Stimulated activated CD8-positive, alpha-beta memory T cell treated with anti-CD3 and anti-CD28 coated beads, Interleukin-7, amount 100 ng/mL, for 48 hours (primary cell): ENCODE results near the gene CPPED1.

ENCODE experiments used
- DNase-seq, 2 donors: peaks; one replicate each; pipeline ENCODE4 v3.0.0-alpha.2; 2020; ENCODE audit warnings: low read depth in 1 of 2; ENCODE audit errors: extremely low read depth in 1 of 2

Gene CPPED1

GRCh38 chr16:12740986-12741610 lies 62.6 kb downstream of the CPPED1 start:
- DNase-seq, result no peak

- DNase-seq, result no peak
Measured at GRCh38 chr16:12739738-12740137, 63.9 kb downstream of the CPPED1 start.

- DNase-seq, result no peak
Measured at GRCh38 chr16:12737563-12737962, 66.1 kb downstream of the CPPED1 start.

GRCh38 chr16:12735805-12736204 lies 67.9 kb downstream of the CPPED1 start:
- no peak for DNase-seq

- no peak for DNase-seq
Measured at GRCh38 chr16:12732600-12732999, 71.1 kb downstream of the CPPED1 start.

DNA sequence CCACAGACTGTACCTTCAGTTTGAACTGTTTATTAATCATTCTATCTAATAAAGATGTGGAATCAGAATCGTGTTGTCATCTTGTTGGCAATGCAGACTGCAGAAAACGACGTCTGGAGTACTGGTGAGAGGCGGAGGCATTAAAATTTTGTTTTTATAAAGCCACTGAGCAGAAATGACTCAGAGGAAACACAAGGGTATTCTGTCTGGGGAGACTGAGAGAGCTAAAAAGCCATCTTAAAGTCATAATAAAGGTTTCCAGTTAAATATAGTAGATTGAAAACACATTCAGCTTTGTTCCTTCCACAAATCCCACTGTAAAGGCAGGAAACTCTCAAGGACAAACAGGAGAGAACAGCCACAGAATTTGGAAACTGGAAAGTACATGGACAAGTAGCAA lies 74.2 kb downstream of the CPPED1 start:
- no peak for DNase-seq

DNA sequence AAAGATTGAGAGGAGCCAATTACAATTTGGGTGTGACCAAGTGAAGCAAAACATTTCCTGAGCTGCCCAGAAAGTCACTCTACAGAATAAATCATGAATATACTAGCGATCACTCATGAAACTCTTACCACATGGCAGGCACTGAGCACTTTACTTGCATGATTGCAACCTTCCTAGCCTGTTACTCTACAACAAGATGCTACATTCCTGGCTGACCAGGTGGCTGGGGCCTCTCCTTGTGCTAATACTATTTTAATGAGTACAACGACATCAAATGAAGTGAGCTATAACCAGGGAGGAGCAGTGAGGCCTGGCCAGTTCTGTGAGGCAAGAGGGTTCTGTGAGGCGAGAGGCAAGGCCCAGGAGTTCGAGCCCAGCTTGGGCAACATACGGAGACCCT lies 75.2 kb downstream of the CPPED1 start:
- no peak for DNase-seq

DNA sequence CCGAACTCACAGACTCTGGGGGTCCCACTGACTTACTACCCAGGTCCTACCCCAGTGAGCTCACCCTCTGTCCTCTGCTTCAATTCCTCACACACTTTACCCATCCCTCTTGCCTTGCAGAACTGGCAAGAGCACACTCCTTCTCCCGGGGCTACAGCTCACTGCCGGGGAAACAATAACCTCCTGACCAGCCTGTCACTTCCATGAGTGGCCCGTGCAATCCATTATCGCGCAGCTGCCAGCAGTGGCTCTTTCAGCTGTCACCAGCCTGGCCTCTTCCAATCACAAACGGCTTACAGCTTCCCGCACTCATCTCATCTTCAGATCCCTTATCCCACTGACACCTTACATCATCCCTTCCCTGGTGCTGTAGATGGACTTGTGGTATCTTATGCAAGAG lies 79.5 kb downstream of the CPPED1 start:
- no peak for DNase-seq

- DNase-seq, result no peak
Measured at GRCh38 chr16:12723681-12724080, 80.0 kb downstream of the CPPED1 start.

GRCh38 chr16:12721841-12722421 lies 81.8 kb downstream of the CPPED1 start:
- no peak for DNase-seq

DNA sequence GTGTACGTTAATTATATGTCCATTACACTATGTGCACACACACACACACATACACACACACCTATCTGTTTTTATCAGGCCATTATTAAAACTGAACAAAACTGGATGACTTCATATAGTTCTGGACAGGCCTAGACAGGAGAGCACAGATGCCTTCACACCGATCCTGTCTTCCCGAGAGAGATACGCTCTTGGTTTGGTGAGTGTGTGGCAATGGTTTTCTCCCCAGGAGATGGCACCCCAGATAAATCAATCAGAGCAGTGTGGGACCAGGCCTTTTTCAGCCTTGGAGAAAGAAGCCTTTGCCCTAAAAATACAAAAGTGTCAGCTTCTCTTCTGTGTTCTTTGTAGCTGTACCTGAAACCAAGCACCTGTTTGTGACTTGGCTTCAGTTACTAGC lies 83.7 kb downstream of the CPPED1 start:
- DNase-seq, result no peak

DNA sequence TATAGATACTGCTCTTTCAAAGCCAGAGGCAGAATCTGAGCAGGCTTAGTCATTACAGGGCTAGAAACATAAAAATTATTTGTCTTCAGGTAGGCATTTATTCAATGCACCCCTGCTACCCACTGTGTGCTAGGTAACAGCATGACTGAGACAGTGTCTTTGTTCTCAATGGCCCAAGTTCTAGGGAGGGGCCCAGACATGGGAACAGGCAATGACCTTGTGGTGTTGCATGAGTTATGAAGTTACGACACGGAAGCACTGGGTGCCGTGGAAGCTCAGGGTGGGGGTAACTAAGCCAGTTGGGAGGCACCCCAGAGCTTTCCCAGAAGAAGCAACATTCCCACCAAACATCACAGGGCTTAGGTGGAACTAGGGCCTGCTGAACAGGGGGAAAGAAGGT lies 87.0 kb downstream of the CPPED1 start:
- no peak for DNase-seq

- DNase-seq, result no peak
Measured at GRCh38 chr16:12709807-12710206, 93.9 kb downstream of the CPPED1 start.

DNA sequence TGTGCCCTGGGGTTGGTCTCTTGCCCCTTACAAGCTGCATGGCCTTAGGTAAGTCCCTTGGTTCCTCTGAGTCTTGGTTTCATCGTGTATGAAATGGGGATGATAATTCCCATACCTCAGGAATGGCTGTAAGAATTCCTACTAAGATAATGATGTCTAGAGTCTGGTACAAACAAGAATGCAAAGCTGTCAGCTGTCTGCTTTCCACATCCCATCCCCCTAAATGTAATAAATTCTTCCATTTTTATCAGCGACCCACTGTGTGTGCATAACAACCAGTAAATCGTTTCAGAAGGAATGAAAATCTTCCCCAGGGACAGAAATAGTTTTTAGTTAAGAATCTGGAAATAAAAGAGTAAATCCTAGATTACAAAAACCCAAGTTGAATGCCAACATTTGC lies 95.4 kb downstream of the CPPED1 start:
- DNase-seq, result no peak

GRCh38 chr16:12706628-12707027 lies 97.1 kb downstream of the CPPED1 start:
- DNase-seq, result no peak

DNA sequence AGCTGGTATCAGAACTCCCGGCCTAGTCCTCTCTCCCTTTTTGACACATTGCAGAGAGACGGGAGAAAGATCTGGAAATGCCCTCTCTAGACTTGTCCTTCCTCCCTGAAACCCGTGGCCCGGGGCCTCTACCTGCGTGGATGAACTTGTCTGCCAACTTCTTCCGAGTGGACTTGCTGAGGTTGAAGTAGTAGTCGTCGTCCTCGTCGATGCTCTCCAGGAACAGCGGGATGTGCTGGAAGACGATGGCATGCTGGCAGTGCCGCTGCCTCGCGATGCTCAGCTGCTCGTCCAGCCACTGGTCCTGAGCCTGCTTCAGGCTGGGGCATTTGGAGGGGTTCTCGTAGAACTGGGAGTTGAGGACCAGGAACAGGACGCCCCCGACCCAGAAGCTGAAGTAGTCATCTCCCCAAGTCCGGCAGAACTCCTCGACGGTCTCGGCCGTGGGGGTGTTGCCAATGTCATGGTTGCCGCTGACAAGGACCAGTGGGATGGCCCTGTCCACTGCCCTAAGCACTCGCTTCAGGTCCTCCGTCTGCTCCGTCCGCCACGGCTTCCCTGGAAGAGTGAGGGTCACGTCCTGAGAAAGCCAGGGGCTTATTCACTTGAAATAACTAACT lies 99.1 kb downstream of the CPPED1 start:
- DNase-seq, result no peak

DNA sequence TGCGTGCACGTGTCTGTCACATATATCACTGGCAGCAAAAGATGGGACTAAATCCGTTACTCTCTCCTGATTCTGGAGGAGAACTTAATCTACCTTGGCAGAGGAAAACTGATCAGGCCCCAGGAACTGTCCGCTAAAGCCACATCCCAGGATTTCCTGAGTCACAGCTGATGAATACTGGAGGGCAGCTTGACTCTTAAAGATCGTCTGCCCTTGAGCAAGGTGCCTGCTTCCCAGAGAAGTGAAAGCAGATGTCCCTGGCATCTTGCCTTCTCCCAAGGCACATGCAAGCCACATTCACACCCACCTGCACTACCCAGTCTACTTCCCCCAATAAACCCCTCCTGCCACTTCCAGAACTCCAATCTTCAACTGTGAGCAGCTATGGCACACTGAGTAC lies 99.8 kb downstream of the CPPED1 start:
- no peak for DNase-seq

DNA sequence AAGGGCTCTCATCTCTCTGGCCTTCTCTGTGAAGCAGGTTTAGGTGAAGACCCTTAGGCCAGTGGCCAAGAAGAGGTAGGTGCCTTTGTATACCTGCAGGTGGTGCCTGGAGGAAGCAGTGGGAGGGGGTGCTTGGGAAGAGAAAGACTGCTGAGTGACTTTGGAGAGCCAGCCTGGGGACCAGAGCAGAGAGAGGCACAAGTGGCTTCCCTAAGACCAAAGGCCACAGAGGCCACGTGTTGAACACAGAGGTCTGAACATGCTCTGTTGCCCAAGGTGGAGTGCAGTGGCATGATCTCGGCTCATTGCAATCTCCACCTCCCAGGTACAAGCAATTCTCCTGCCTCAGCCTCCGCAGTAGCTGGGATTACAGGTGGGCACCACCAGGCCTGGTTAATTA lies 103.5 kb downstream of the CPPED1 start:
- DNase-seq, result no peak

DNA sequence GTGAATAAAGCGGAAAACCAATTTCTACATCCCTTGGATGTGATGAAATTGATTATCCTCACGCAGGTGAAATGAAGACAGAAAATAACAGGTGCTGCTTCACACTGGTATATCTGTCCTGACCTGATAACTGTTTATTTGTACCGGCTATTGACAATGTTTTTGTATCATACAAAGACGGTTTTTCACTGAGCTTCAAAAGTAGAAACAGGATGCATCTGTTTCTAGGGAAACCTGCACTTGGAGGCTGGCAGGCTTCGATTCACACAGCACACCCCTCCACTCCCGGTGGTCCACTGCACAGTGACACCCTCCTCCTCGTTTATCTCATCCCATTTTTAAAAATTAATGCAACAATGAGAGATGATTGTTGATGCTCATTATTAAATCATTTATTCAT lies 104.5 kb downstream of the CPPED1 start:
- DNase-seq, result no peak

DNA sequence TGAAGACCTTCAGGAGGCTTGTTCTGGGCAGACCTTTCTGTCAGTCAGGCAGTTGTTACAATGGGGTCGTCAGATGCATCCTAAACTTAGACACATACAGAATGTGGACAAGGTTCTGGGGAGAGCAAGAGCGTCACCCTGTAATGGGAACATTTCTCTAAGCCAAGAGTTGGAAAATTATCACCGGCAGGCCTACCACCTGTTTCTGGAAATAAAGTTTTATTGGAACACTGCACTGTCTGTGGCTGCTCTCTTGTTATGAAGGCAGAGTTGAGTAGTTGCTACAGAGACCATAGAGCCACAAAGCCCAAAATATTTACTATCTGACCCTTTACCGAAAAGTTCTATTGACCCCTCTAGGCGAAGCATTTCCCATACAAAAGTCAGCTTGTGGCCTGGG lies 106.2 kb downstream of the CPPED1 start:
- no peak for DNase-seq

GRCh38 chr16:12695454-12695853 lies 108.2 kb downstream of the CPPED1 start:
- DNase-seq, result no peak

DNA sequence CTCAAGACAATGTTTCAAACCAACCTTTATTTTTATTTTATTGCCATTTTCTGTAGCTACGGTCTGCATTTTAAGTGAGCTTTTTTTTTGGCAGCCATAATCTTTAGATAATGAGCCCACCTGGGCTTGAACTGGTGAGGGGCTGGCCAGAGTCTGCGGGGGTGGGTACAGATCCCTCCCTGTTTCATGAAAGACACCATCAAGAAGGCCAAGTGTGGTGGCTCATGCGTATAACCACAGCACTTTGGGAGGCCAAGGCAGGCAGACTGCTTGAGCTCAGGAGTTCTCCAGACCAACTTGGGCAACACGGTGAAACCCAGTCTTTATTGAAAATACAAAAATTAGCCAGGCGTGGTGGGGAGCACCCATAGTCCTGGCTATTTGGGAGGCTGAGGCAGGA lies 113.7 kb downstream of the CPPED1 start:
- no peak for DNase-seq
